ENCODE results near the gene F2RL1.

DNA sequence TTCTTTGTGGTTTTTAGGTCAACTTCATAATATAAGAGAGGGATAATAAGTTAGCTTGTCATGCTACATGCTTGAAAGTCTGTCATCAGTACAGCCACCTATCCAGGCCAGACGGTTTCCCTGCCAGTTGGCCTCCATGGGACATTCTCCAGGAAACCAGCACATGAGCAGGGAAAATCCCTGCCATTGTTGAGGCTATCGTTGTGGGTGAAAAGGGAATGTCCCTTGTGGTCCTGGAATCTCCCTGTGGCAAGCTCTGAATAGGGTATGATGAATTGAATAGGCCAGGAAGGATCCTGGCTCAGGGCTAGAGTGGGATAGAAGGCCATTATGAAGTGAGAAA lies 12.3 kb downstream of the F2RL1 start:
- TF ChIP-seq, protein P1, sequence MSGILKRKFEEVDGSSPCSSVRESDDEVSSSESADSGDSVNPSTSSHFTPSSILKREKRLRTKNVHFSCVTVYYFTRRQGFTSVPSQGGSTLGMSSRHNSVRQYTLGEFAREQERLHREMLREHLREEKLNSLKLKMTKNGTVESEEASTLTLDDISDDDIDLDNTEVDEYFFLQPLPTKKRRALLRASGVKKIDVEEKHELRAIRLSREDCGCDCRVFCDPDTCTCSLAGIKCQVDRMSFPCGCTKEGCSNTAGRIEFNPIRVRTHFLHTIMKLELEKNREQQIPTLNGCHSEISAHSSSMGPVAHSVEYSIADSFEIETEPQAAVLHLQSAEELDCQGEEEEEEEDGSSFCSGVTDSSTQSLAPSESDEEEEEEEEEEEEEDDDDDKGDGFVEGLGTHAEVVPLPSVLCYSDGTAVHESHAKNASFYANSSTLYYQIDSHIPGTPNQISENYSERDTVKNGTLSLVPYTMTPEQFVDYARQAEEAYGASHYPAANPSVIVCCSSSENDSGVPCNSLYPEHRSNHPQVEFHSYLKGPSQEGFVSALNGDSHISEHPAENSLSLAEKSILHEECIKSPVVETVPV (CRISPR knock-in tag; IDR thresholded peaks at IDR 0.05): no peak
- no peak for TF ChIP-seq TCF4 (CRISPR knock-in tag; IDR thresholded peaks at IDR 0.05; ENCODE audit: borderline replicate concordance)
